ENCODE results near the gene PITPNC1. TPM values are rescaled to one million over a fixed set of nuclear protein-coding genes. Genes with fewer than 3 reads are reported as not detected.
A peak's percentile ranks its signal among the peaks of the same experiment; 100 is the strongest.

PITPNC1 gene
- total RNA-seq, 1 experiment from 2014 or later, result 6.9 TPM

DNA sequence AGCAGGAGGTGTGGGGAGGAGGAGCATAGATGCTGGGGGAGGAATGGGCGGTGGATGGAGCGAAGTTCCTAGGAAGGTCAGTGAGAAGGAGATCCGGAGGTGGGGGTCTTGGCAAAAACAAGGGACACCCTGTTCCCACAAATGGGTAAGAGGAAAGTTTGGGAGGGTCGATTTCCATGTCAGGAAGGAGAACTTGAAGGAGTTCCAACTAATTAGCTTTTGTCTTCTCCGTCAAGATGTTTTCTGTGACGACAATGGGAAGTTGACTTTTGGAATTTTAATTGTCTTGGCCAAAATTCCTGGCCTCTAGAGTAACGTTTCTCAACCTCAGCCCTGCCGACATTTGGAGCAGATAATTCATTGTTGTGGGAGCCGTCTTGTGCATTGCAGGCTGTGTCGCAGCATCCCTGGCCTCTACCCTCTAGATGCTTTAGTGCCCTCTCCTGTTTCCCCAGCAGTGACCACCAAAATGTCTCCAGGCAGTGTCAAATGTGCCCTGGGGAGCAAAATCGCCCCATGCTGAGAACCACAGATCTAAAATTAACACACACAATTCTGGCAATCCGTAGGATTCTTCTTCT is 97.1 kb downstream of the PITPNC1 start:
- Mint-ChIP-seq H3K27me3 (ENCODE audit: unreplicated experiment) (no peaks in the 10 kb centered on the region), H3K27ac (ENCODE audit: unreplicated experiment) (no peak overlapping the region), H3K4me3 (ENCODE audit: low read depth, unreplicated experiment) (no peak overlapping the region), H3K4me1 (ENCODE audit: low read depth, unreplicated experiment) (peaks cover 20% of the 10 kb centered on the region), H3K9me3 (ENCODE audit: low read depth, unreplicated experiment) (no peaks in the 10 kb centered on the region), H3K36me3 (ENCODE audit: insufficient read depth, unreplicated experiment) (no peaks in the 10 kb centered on the region)
- no TSS peak for BruUV-seq (replicated peaks)
- DNase-seq, result no peak
- CTCF ChIA-PET, result interaction anchor here (2.4 kb wide), 1 partner anchor 99 kb away, joined by 15 read pairs; no protein-coding TSS in a partner anchor
- intact Hi-C loops (cut with micrococcal nuclease; ENCODE audit: unreplicated experiment), result loop anchor here (2.0 to 10.0 kb wide), 2 partner anchors 97 to 131 kb away; partner anchors contain the start of gene PITPNC1
- TF ChIP-seq, protein P1, sequence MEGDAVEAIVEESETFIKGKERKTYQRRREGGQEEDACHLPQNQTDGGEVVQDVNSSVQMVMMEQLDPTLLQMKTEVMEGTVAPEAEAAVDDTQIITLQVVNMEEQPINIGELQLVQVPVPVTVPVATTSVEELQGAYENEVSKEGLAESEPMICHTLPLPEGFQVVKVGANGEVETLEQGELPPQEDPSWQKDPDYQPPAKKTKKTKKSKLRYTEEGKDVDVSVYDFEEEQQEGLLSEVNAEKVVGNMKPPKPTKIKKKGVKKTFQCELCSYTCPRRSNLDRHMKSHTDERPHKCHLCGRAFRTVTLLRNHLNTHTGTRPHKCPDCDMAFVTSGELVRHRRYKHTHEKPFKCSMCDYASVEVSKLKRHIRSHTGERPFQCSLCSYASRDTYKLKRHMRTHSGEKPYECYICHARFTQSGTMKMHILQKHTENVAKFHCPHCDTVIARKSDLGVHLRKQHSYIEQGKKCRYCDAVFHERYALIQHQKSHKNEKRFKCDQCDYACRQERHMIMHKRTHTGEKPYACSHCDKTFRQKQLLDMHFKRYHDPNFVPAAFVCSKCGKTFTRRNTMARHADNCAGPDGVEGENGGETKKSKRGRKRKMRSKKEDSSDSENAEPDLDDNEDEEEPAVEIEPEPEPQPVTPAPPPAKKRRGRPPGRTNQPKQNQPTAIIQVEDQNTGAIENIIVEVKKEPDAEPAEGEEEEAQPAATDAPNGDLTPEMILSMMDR (IDR thresholded peaks at IDR 0.05; ENCODE audit: unreplicated experiment), result no peak

DNA sequence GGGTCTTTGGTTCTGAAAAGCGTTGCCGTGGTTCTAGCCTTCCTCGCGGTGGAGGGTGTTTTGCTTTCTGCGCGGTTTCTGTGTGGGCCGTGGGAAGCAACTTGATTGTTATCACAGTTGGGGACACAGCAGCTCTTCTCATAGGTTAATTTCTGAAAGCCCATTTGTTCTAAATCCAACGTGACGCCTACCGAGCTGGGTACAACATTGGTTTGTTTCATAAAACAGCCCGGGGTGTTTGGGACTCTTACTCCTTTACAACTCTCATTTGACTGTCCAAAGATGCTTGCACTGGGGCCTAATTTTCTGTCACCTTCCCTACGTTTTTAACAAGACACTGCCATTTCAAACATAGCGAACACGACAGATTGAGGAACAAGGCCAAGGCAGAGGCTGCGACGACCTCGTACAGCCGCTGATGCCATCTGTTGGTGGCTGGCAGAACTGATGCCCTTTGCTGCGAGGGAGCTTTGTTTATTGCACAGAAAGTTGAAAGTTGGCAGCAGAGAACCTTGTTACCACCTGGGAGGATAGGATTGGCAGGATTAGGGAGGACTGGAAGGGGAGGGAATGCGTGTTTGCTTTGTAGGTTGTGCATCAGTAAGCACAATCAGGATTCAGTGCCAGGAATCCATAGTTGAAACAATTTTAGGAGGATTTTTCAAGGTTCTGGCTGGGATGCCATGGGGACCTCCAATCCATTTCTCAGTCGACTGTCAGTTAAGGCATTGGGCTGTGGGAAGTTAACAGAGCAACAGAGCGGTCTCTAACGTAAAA is 98.3 kb downstream of the PITPNC1 start:
- no TSS peak for BruUV-seq (replicated peaks)
- H3K27me3 Mint-ChIP-seq (ENCODE audit: unreplicated experiment), result no peaks in the 10 kb centered on the region
- H3K9me3 Mint-ChIP-seq (ENCODE audit: low read depth, unreplicated experiment), result no peaks in the 10 kb centered on the region
- H3K36me3 Mint-ChIP-seq (ENCODE audit: insufficient read depth, unreplicated experiment), result no peaks in the 10 kb centered on the region
- no peak overlapping the region for H3K27ac Mint-ChIP-seq (ENCODE audit: unreplicated experiment)
- TF ChIP-seq, protein P1 (IDR thresholded peaks at IDR 0.05; ENCODE audit: unreplicated experiment), result peak; percentile 83
- intact Hi-C loops (cut with micrococcal nuclease; ENCODE audit: unreplicated experiment), result loop anchor here (1.0 to 10.0 kb wide), 3 partner anchors 88 to 129 kb away; partner anchors contain the start of gene PITPNC1
- H3K4me3 Mint-ChIP-seq (ENCODE audit: low read depth, unreplicated experiment), result no peak overlapping the region
- CTCF ChIA-PET, result interaction anchor here (0.6 to 2.4 kb wide), 10 partner anchors 21 to 156 kb away, joined by 3 to 15 read pairs (median 6); no protein-coding TSS in a partner anchor
- H3K4me1 Mint-ChIP-seq (ENCODE audit: low read depth, unreplicated experiment), result peaks cover 18% of the 10 kb centered on the region
- peak; percentile 80 for DNase-seq

DNA sequence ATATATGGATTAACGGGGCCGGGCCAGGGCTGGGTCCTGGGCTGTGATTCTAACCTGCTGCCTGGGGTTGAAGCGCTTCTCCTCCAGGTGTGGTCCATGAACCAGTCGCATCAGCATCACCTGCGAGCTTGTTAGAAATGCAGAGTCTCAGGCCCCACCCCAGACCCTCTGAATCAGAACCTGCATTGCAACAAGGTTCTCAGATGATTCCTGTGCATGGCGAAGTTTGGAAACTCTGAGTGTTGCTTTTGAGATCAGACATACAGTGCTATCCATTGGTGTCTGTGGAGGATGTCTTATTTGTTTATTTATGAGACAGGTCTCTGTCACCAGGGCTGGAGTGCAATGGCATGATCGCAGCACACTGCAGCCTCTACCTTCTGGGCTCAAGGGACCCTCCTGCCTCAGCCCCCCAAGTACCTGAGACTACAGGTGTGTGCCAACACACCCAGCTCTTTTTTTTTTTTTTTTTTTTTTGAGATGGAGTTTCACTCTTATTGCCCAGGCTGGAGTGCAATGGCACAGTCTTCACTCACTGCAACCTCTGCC is 99.8 kb downstream of the PITPNC1 start:
- intact Hi-C loops (cut with micrococcal nuclease; ENCODE audit: unreplicated experiment), result loop anchor here (10.0 kb wide), 1 partner anchor 128 kb away; no protein-coding TSS in a partner anchor
- Mint-ChIP-seq H3K9me3 (ENCODE audit: low read depth, unreplicated experiment) (no peaks in the 10 kb centered on the region), H3K27me3 (ENCODE audit: unreplicated experiment) (no peaks in the 10 kb centered on the region), H3K4me3 (ENCODE audit: low read depth, unreplicated experiment) (no peak overlapping the region), H3K36me3 (ENCODE audit: insufficient read depth, unreplicated experiment) (no peaks in the 10 kb centered on the region), H3K4me1 (ENCODE audit: low read depth, unreplicated experiment) (peaks cover 18% of the 10 kb centered on the region), H3K27ac (ENCODE audit: unreplicated experiment) (no peak overlapping the region)
- no peak for DNase-seq
- TF ChIP-seq, protein P1 (IDR thresholded peaks at IDR 0.05; ENCODE audit: unreplicated experiment), result no peak
- BruUV-seq (replicated peaks), result no TSS peak
- CTCF ChIA-PET, result interaction anchor here (1.0 to 2.4 kb wide), 2 partner anchors 102 kb away, joined by 3 to 15 read pairs; no protein-coding TSS in a partner anchor

DNA sequence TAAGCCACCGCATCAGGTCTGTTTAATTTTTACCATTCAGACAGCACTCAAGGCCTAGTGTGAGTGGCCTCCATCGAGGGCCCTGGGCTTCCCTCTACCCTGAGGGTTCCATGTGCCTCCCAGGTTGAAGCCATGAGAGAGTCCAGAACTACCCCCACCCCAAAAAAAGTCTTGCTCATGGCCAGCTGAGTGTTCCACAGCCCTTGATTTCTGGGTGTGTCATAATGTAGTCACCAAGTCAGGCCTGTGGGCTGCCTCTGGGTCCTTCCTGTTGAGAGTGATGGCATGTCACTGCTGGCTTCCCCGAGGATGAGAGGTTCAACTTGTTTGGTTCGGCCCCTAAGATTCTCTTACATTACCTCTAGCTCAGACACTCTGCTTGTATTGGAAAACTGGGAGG is 100.6 kb downstream of the PITPNC1 start:
- BruUV-seq (replicated peaks), result no TSS peak
- no peak for DNase-seq
- Mint-ChIP-seq H3K9me3 (ENCODE audit: low read depth, unreplicated experiment) (no peaks in the 10 kb centered on the region), H3K4me3 (ENCODE audit: low read depth, unreplicated experiment) (no peak overlapping the region), H3K36me3 (ENCODE audit: insufficient read depth, unreplicated experiment) (no peaks in the 10 kb centered on the region), H3K27ac (ENCODE audit: unreplicated experiment) (no peak overlapping the region), H3K27me3 (ENCODE audit: unreplicated experiment) (no peaks in the 10 kb centered on the region), H3K4me1 (ENCODE audit: low read depth, unreplicated experiment) (peaks cover 18% of the 10 kb centered on the region)
- TF ChIP-seq, protein P1 (IDR thresholded peaks at IDR 0.05; ENCODE audit: unreplicated experiment), result no peak
- CTCF ChIA-PET, result interaction anchor here (0.6 to 1.0 kb wide), 2 partner anchors 39 to 103 kb away, joined by 3 to 6 read pairs; no protein-coding TSS in a partner anchor
- intact Hi-C loops (cut with micrococcal nuclease; ENCODE audit: unreplicated experiment), result loop anchor here (10.0 kb wide), 1 partner anchor 127 kb away; no protein-coding TSS in a partner anchor

Measured in Calu3 (cell line).